PC-9 (cell line): Measurements from ENCODE around the gene STAB1. TPM values are rescaled to one million over a fixed set of nuclear protein-coding genes. Genes with fewer than 3 reads are reported as not detected.

ENCODE experiments used
- BruUV-seq: library from RNA; stranded (reverse); fragments of 400-500 nt; replicated peaks from 2 replicates; lab custom pipeline; 2021; lab: Mats Ljungman, UMichigan
- CTCF ChIA-PET: fragments of 300-600 bp; sonication (Branson Sonifier 250); formaldehyde crosslinking; loops from one replicate; lab custom pipeline; 2022; ENCODE audit warnings: antibody characterized with exemption; lab: Charles Lee
- POLR2A ChIA-PET: fragments of 300-600 bp; sonication (Branson Sonifier 250); formaldehyde crosslinking; loops from one replicate; lab custom pipeline; 2022; ENCODE audit warnings: antibody characterized with exemption; ENCODE audit not compliant: unreplicated experiment; lab: Charles Lee
- DNase-seq, 2 experiments: peaks; one replicate each; pipeline versions ENCODE4 v3.0.0 to v3.0.0-alpha.2; 2015 to 2022; ENCODE audit warnings: mixed read lengths in 1 of 2
- H2AFZ ChIP-seq: fragments of 200-600 bp; sonication (generic); 2 replicates; pipeline ENCODE4 v1.8.1; 2017; ENCODE audit warnings: antibody characterized with exemption
- H3F3A ChIP-seq: fragments of 200-600 bp; sonication (generic); 2 replicates; pipeline ENCODE4 v1.8.1; 2017; ENCODE audit warnings: antibody characterized with exemption, mild to moderate bottlenecking, low read depth; ENCODE audit not compliant: insufficient read depth
- H3K27ac ChIP-seq: fragments of 200-600 bp; sonication (generic); 2 replicates; pipeline ENCODE4 v1.6.1; 2016; ENCODE audit warnings: mixed run types
- H3K27me3 ChIP-seq: fragments of 200-600 bp; sonication (generic); 2 replicates; pipeline ENCODE4 v1.6.1; 2016; ENCODE audit warnings: low read depth, mixed run types; ENCODE audit not compliant: insufficient read depth
- H3K36me3 ChIP-seq: fragments of 200-600 bp; sonication (generic); 2 replicates; pipeline ENCODE4 v1.6.1; 2016; ENCODE audit warnings: low read depth, mixed run types
- H3K4me1 ChIP-seq: fragments of 200-600 bp; sonication (generic); replicated peaks from 2 replicates; pipeline ENCODE4 v1.6.1; 2016; ENCODE audit warnings: mixed run types; ENCODE audit not compliant: insufficient read depth
- H3K4me2 ChIP-seq: fragments of 200-600 bp; sonication (generic); 2 replicates; pipeline ENCODE4 v1.6.1; 2017; ENCODE audit warnings: mixed run types
- H3K4me3 ChIP-seq: fragments of 200-600 bp; sonication (generic); 2 replicates; pipeline ENCODE4 v1.6.1; 2016; ENCODE audit warnings: mixed run types
- H3K79me2 ChIP-seq: fragments of 200-600 bp; sonication (generic); 2 replicates; pipeline ENCODE4 v1.6.1; 2017; ENCODE audit warnings: low read depth, mixed run types
- H3K9me2 ChIP-seq: fragments of 200-600 bp; sonication (generic); 2 replicates; pipeline ENCODE4 v1.8.1; 2017; ENCODE audit warnings: mild to moderate bottlenecking; ENCODE audit not compliant: insufficient read depth
- H3K9me3 ChIP-seq: fragments of 200-600 bp; sonication (generic); 2 replicates; pipeline ENCODE4 v1.8.1; 2016; ENCODE audit warnings: low read depth; ENCODE audit not compliant: insufficient read depth
- H4K20me1 ChIP-seq: fragments of 200-600 bp; sonication (generic); 2 replicates; pipeline ENCODE4 v1.8.1; 2017; ENCODE audit not compliant: insufficient read depth
- CTCF ChIP-seq: fragments of 200-600 bp; sonication (generic); conservative IDR thresholded peaks from 2 replicates; pipeline ENCODE4 v1.6.1; 2017; ENCODE audit warnings: mixed run types, antibody characterized with exemption, mild to moderate bottlenecking, moderate library complexity
- EZH2 ChIP-seq: fragments of 200-600 bp; sonication (generic); IDR thresholded peaks from 2 replicates; pipeline ENCODE4 v1.8.0; 2017; ENCODE audit warnings: antibody characterized with exemption, low read depth
- intact Hi-C: fragments of 100-400 bp; cut with micrococcal nuclease; formaldehyde crosslinking; loops from one replicate; pipeline ENCODE4 v1.10.0; 2022; ENCODE audit not compliant: unreplicated experiment
- total RNA-seq: library from RNA; stranded (reverse); gene quantifications from 2 replicates; pipeline ENCODE4 v1.2.3, GENCODE V29; 2021

The STAB1 gene
- total RNA-seq, 1 experiment from 2014 or later, result 0.04 TPM

GRCh38 chr3:52477796-52478095 is 17.4 kb upstream of the STAB1 start:
- H3K36me3 ChIP-seq, result no peaks in the 10 kb centered on the region
- no peak for DNase-seq
- no peak overlapping the region for H2AFZ ChIP-seq
- TF ChIP-seq CTCF (no peak), EZH2 (no peak)
- H3K4me3 ChIP-seq, result no peak overlapping the region
- H4K20me1 ChIP-seq, result no peaks in the 10 kb centered on the region
- no peaks in the 10 kb centered on the region for H3K9me2 ChIP-seq
- ChIA-PET CTCF (no interaction called here), POLR2A (no interaction called here)
- H3K4me2 ChIP-seq, result no peak overlapping the region
- no peaks in the 10 kb centered on the region for H3K4me1 ChIP-seq
- H3K27ac ChIP-seq, result no peak overlapping the region
- BruUV-seq, result no TSS peak
- intact Hi-C loops, result no loop called here
- H3F3A ChIP-seq, result no peaks in the 10 kb centered on the region
- H3K79me2 ChIP-seq, result no peaks in the 10 kb centered on the region
- H3K27me3 ChIP-seq, result no peaks in the 10 kb centered on the region
- no peaks in the 10 kb centered on the region for H3K9me3 ChIP-seq

- no TSS peak for BruUV-seq
- CTCF ChIA-PET, result no interaction called here
- intact Hi-C loops, result no loop called here
These were observed 15.9 kb upstream of the STAB1 start for GRCh38 chr3:52479037-52479876.

GRCh38 chr3:52479877-52480575 is 15.1 kb upstream of the STAB1 start:
- no peaks in the 10 kb centered on the region for H4K20me1 ChIP-seq
- H3K4me3 ChIP-seq, result no peak overlapping the region

More at GRCh38 chr3:52479037-52479876, 15.9 kb upstream of the STAB1 start:
- Histone ChIP-seq H3K9me2 (no peaks in the 10 kb centered on the region), H3F3A (no peaks in the 10 kb centered on the region), H3K4me2 (no peak overlapping the region), H3K27ac (no peak overlapping the region), H3K27me3 (no peaks in the 10 kb centered on the region), H3K9me3 (no peaks in the 10 kb centered on the region), H3K4me1 (no peaks in the 10 kb centered on the region), H4K20me1 (no peaks in the 10 kb centered on the region), H3K79me2 (no peaks in the 10 kb centered on the region), H2AFZ (no peak overlapping the region), H3K4me3 (no peak overlapping the region), H3K36me3 (no peaks in the 10 kb centered on the region)
- TF ChIP-seq EZH2 (no peak), CTCF (no peak)
- POLR2A ChIA-PET, result no interaction called here
- no peak for DNase-seq

More at GRCh38 chr3:52479877-52480575, 15.1 kb upstream of the STAB1 start:
- TF ChIP-seq EZH2, result no peak
- no peak for TF ChIP-seq CTCF
- DNase-seq, result no peak
- ChIA-PET POLR2A (no interaction called here), CTCF (no interaction called here)
- Histone ChIP-seq H3K27me3 (no peaks in the 10 kb centered on the region), H3K4me1 (no peaks in the 10 kb centered on the region), H3K27ac (no peak overlapping the region), H3K36me3 (no peaks in the 10 kb centered on the region), H3F3A (no peaks in the 10 kb centered on the region), H3K9me2 (no peaks in the 10 kb centered on the region), H3K4me2 (no peak overlapping the region), H2AFZ (no peak overlapping the region), H3K9me3 (no peaks in the 10 kb centered on the region), H3K79me2 (no peaks in the 10 kb centered on the region)
- intact Hi-C loops, result no loop called here
- BruUV-seq, result no TSS peak
